Fibroblast of mammary gland (primary cell): ENCODE measurements around the gene B3GALT5.

ENCODE experiments used
- DNase-seq: peaks from one replicate; pipeline ENCODE4 v3.0.0-alpha.2; 2010; ENCODE audit warnings: low read depth
- H3K4me3 ChIP-seq: 2 replicates; pipeline ENCODE4 v1.5.1; 2011; ENCODE audit warnings: low read depth, mild to moderate bottlenecking, low read length, moderate library complexity; ENCODE audit not compliant: control insufficient read depth
- CTCF ChIP-seq: conservative IDR thresholded peaks from 2 replicates; pipeline ENCODE4 v1.5.1; 2011; ENCODE audit warnings: low read depth, low read length, inconsistent platforms; ENCODE audit not compliant: control insufficient read depth, insufficient read depth

Gene B3GALT5

DNA sequence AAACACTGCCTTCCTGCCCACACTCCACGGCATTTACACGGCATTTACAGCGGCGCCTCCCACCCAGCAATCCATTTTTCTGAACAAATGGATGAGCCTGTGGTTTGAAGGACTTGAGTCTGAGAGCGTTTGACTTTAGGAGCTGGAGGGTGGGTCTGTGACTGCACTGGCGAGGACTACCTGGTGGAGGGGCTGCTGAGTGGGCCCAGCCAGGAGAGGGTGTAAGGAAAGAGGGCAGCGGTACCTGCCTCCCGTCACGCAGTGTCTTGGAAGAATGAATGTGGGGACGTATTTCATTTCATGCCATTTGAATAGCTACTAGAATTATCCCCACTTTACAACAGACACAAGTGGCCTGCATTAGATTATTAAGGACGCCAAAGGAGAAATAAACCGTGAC, 62.9 kb downstream of the B3GALT5 start:
- no peak for DNase-seq
- H3K4me3 ChIP-seq: no peak overlapping the region
- no peak for TF ChIP-seq CTCF

GRCh38 chr21:39675993-39676661, 63.4 kb downstream of the B3GALT5 start:
- DNase-seq: peak; percentile 19
- H3K4me3 ChIP-seq: no peak overlapping the region
- TF ChIP-seq CTCF: no peak

GRCh38 chr21:39680216-39680615, 67.5 kb downstream of the B3GALT5 start:
- no peak for DNase-seq
- TF ChIP-seq CTCF: no peak
- H3K4me3 ChIP-seq: no peak overlapping the region

DNA sequence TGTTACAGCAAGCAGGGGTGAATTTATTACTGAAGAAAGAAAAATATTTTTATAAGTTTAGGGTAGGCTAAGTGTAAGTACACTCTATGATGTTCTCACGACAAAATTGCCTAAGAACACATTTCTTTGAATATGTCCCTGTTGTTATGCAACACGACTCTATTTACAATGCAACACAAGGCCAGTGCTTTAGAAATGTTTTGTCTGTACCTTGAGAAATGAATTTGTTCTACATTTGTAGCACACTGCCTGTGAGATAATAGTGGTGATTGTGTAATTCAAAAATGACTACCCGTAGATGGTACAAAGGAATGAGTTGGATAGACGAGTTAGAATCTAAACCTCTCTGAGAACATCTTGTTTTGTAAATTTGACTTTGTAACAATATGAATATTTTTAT, 68.5 kb downstream of the B3GALT5 start:
- no peak for TF ChIP-seq CTCF
- H3K4me3 ChIP-seq: no peak overlapping the region
- peak; percentile 49 for DNase-seq

DNA sequence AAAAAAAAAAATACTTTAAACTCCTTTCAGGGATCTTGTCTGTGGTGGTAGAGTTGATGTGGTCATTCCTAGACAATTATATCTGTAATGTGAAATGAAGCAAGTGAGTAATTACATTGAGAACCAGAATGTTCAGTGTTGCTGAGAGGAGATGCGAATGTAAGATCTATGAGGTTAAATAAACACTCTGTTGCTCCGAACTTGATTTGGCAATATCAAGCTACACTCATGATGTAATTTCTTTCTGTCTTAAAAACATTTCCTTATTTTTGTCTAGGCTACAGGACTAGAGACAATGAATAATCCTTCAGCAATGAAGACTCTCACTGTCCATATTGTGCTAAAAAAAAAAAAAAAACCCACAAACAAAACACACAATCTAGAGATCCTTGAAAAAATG, 69.1 kb downstream of the B3GALT5 start:
- DNase-seq: peak; percentile 68
- no peak overlapping the region for H3K4me3 ChIP-seq
- no peak for TF ChIP-seq CTCF

GRCh38 chr21:39685236-39685635, 72.5 kb downstream of the B3GALT5 start:
- no peak overlapping the region for H3K4me3 ChIP-seq
- TF ChIP-seq CTCF: no peak
- DNase-seq: no peak

GRCh38 chr21:39685991-39686390, 73.3 kb downstream of the B3GALT5 start:
- no peak for TF ChIP-seq CTCF
- no peak overlapping the region for H3K4me3 ChIP-seq
- DNase-seq: no peak
